Spleen (tissue), 11 donors: Measurements from ENCODE around the gene ZC3H15. TPM values are rescaled to one million over a fixed set of nuclear protein-coding genes. Genes with fewer than 3 reads are reported as not detected.

Experiments used
- DNase-seq: peaks from one replicate; pipeline ENCODE4 v3.0.0-alpha.2; 2020
- H3K27ac ChIP-seq, 8 donors: fragments of 200-600 bp; sonication (generic) in 7 of 8; 1 replicate in 4 of 8; 2 replicates in 4 of 8; pipeline versions ENCODE4 v1.5.0 to v1.8.0; 2016 to 2021; ENCODE audit warnings: inconsistent platforms in 4 of 8, mild to moderate bottlenecking in 4 of 8, moderate library complexity in 1 of 8
- H3K27me3 ChIP-seq, 7 donors: fragments of 200-600 bp; sonication (generic) in 6 of 7; replicated peaks in 1 of 7; 1 replicate in 4 of 7; 2 replicates in 3 of 7; pipeline versions ENCODE4 v1.5.0 to v1.8.0; 2016 to 2021; ENCODE audit warnings: inconsistent platforms in 3 of 7, mild to moderate bottlenecking in 1 of 7
- H3K36me3 ChIP-seq, 6 donors: fragments of 200-600 bp; sonication (generic) in 5 of 6; 1 replicate in 4 of 6; 2 replicates in 2 of 6; pipeline versions ENCODE4 v1.5.0 to v1.8.0; 2016 to 2021; ENCODE audit warnings: inconsistent platforms in 2 of 6
- H3K4me1 ChIP-seq, 6 donors: fragments of 200-600 bp; sonication (generic) in 5 of 6; 1 replicate in 3 of 6; 2 replicates in 3 of 6; pipeline versions ENCODE4 v1.5.0 to v1.8.0; 2016 to 2021; ENCODE audit warnings: inconsistent platforms in 3 of 6
- H3K4me3 ChIP-seq, 8 donors: fragments of 200-600 bp; sonication (generic) in 7 of 8; 1 replicate in 4 of 8; 2 replicates in 4 of 8; pipeline versions ENCODE4 v1.5.0 to v1.8.0; 2016 to 2021; ENCODE audit warnings: inconsistent platforms in 4 of 8, mild to moderate bottlenecking in 4 of 8, moderate library complexity in 2 of 8
- H3K9me3 ChIP-seq, 8 donors: fragments of 200-600 bp; sonication (generic) in 7 of 8; 1 replicate in 4 of 8; 2 replicates in 4 of 8; pipeline versions ENCODE4 v1.5.0 to v1.8.0; 2016 to 2021; ENCODE audit warnings: inconsistent platforms in 4 of 8
- CTCF ChIP-seq, 11 experiments: fragments of 200-600 bp in 7 of 11; fragments of 450-650 bp in 4 of 11; sonication (generic) in 4 of 11; IDR thresholded peaks in 8 of 11; conservative IDR thresholded peaks in 3 of 11; 1 replicate in 7 of 11; 2 replicates in 4 of 11; pipeline versions ENCODE4 v1.4.0 to v1.8.0; 2016 to 2021; ENCODE audit warnings: antibody characterized with exemption in 11 of 11, inconsistent platforms in 4 of 11, mild to moderate bottlenecking in 1 of 11
- POLR2A ChIP-seq, 3 donors: fragments of 450-650 bp; IDR thresholded peaks; one replicate each; pipeline ENCODE4 v1.5.1; 2017; ENCODE audit warnings: antibody characterized with exemption in 3 of 3, mild to moderate bottlenecking in 1 of 3
- POLR2AphosphoS5 ChIP-seq, 3 donors: sonication (generic); formaldehyde crosslinking; IDR thresholded peaks; one replicate each; pipeline ENCODE4 v1.5.1; 2017; ENCODE audit warnings: antibody characterized with exemption in 3 of 3
- WGBS, 5 donors: extraction: QIAGEN DNeasy Blood & Tissue Kit in 3 of 5; methylation state at CpG; one replicate each; pipeline versions ENCODE4 v1.1.5 to v1.1.7; 2013 to 2018; 5-methylcytosine and 5-hydroxymethylcytosine counted together
- intact Hi-C: fragments of 100-400 bp; cut with DNase I; formaldehyde crosslinking; loops from one replicate; pipeline ENCODE4 v1.15.0; 2023; ENCODE audit warnings: low total_unique reads
- polyA plus RNA-seq, 3 donors: library from polyadenylated mRNA; stranded (reverse); fragments of 200-250 nt; gene quantifications; one replicate each; pipeline ENCODE4 v1.2.1, GENCODE V29; 2013
- total RNA-seq, 7 donors: library from RNA; depleted of rRNA in 3 of 7; stranded (reverse); fragments of >200 nt in 3 of 7; fragmentation: NEBNext Ultra II Directional in 4 of 7; extraction: Animal tissue kit (Norgen Biotek cat#: 25700) in 4 of 7; gene quantifications; one replicate each; pipeline versions ENCODE4 v1.1.0 to v1.2.1, GENCODE V29; 2016 to 2021
- donor health status: healthy with polysubstance abuse.
- donor health status: DM: no; HTN: no; CAD: no; lungs with moderate emphysema.
- donor health status: DM: no; HTN: no; CAD: no.
- donor health status: Bipolar disorder and iron deficiency.
- donor health status: healthy.
- donor health status: DM: no; HTN: no; CAD: no.
- donor health status: DM: yes; HTN: yes; CAD: no.

ZC3H15 gene
- total and polyA plus RNA-seq, 10 donors: 38.2 to 62.6 (median 51.3) TPM

- H3K27me3 ChIP-seq: no peaks in the 10 kb centered on the region
- no peak for DNase-seq
- H3K4me3 ChIP-seq: no peak overlapping the region
- H3K27ac ChIP-seq: no peak overlapping the region
- intact Hi-C loops: no loop called here
- peaks cover 17 to 77% (median 57%) of the 10 kb centered on the region in 6 donors for H3K4me1 ChIP-seq
- 85 to 94% (median 88%) methylated on average over 2 of the region's 2 CpGs for WGBS, 5 donors
- TF ChIP-seq POLR2AphosphoS5 (IDR thresholded peaks at IDR 0.05) (no peak), POLR2A (IDR thresholded peaks at IDR 0.05) (no peak), CTCF (IDR thresholded peaks at IDR 0.05 in 8 of 11, conservative IDR thresholded peaks at IDR 0.05 in 3 of 11) (no peak)
- no peaks in the 10 kb centered on the region for H3K9me3 ChIP-seq
- peaks cover 0 to 44% (median 31%) of the 10 kb centered on the region in 6 donors for H3K36me3 ChIP-seq
Observed at GRCh38 chr2:186493564-186494085, 7.6 kb downstream of the ZC3H15 start.

- H3K4me1 ChIP-seq: peaks cover 0 to 53% (median 32%) of the 10 kb centered on the region in 6 donors
- TF ChIP-seq CTCF (IDR thresholded peaks at IDR 0.05 in 8 of 11, conservative IDR thresholded peaks at IDR 0.05 in 3 of 11) (no peak), POLR2AphosphoS5 (IDR thresholded peaks at IDR 0.05) (no peak), POLR2A (IDR thresholded peaks at IDR 0.05) (no peak)
- no peak for DNase-seq
- no peak overlapping the region for H3K27ac ChIP-seq
- H3K27me3 ChIP-seq: no peaks in the 10 kb centered on the region
- H3K36me3 ChIP-seq: peaks cover 0 to 72% (median 46%) of the 10 kb centered on the region in 6 donors
- no peak overlapping the region for H3K4me3 ChIP-seq
- 92 to 97% (median 96%) methylated on average over 7 of the region's 7 CpGs for WGBS, 5 donors
- no peaks in the 10 kb centered on the region for H3K9me3 ChIP-seq
- intact Hi-C loops: no loop called here
Observed at GRCh38 chr2:186496401-186496800, 10.3 kb downstream of the ZC3H15 start.

GRCh38 chr2:186497928-186498327 is 11.9 kb downstream of the ZC3H15 start:
- TF ChIP-seq POLR2AphosphoS5 (IDR thresholded peaks at IDR 0.05) (no peak), CTCF (IDR thresholded peaks at IDR 0.05 in 8 of 11, conservative IDR thresholded peaks at IDR 0.05 in 3 of 11) (no peak), POLR2A (IDR thresholded peaks at IDR 0.05) (no peak)
- WGBS, 5 donors: 88 to 98% (median 92%) methylated on average over 3 of the region's 3 CpGs

GRCh38 chr2:186498834-186499233 is 12.8 kb downstream of the ZC3H15 start:
- no peak for DNase-seq
- TF ChIP-seq POLR2AphosphoS5 (IDR thresholded peaks at IDR 0.05): no peak
- no peak for TF ChIP-seq POLR2A (IDR thresholded peaks at IDR 0.05)
- no peak for TF ChIP-seq CTCF (IDR thresholded peaks at IDR 0.05 in 8 of 11, conservative IDR thresholded peaks at IDR 0.05 in 3 of 11)
- WGBS, 5 donors: 0 to 56% (median 36%) methylated on average over 1 of the region's 1 CpG
- Histone ChIP-seq H3K36me3 (peaks cover 0 to 92% (median 66%) of the 10 kb centered on the region in 6 donors), H3K27ac (no peak overlapping the region), H3K27me3 (no peaks in the 10 kb centered on the region), H3K4me3 (no peak overlapping the region), H3K4me1 (peaks cover 0 to 32% (median 12%) of the 10 kb centered on the region in 6 donors), H3K9me3 (no peaks in the 10 kb centered on the region)
- intact Hi-C loops: no loop called here

More at GRCh38 chr2:186497928-186498327, 11.9 kb downstream of the ZC3H15 start:
- intact Hi-C loops: no loop called here
- no peaks in the 10 kb centered on the region for H3K9me3 ChIP-seq
- peaks cover 0 to 38% (median 17%) of the 10 kb centered on the region in 6 donors for H3K4me1 ChIP-seq
- no peak overlapping the region for H3K27ac ChIP-seq
- no peak for DNase-seq
- peaks cover 0 to 87% (median 61%) of the 10 kb centered on the region in 6 donors for H3K36me3 ChIP-seq
- H3K4me3 ChIP-seq: no peak overlapping the region
- H3K27me3 ChIP-seq: no peaks in the 10 kb centered on the region
